ENCODE measurements around the gene KCNIP4. TPM values are rescaled to one million over a fixed set of nuclear protein-coding genes. Genes with fewer than 3 reads are reported as not detected.
A peak's percentile ranks its signal among the peaks of the same experiment; 100 is the strongest.

KCNIP4 gene
- total and polyA plus RNA-seq, 12 donors = 0.44 to 4.1 (median 1.6) TPM

GRCh38 chr4:21722157-21722839 is 226.3 kb downstream of the KCNIP4 start:
- 85 to 89% (median 88%) methylated on average over 6 of the region's 6 CpGs for WGBS, 4 donors
- no peaks in the 10 kb centered on the region for H3K9me3 ChIP-seq (replicated peaks in 1 of 3)

GRCh38 chr4:21716531-21716930 is 232.0 kb downstream of the KCNIP4 start:
- 67 to 70% (median 69%) methylated on average over 6 of the region's 6 CpGs for WGBS, 4 donors
- intact Hi-C loops (cut with DNase I) = no loop called here
- no peak for TF ChIP-seq POLR2A (IDR thresholded peaks at IDR 0.05)
- no peak for TF ChIP-seq CTCF (IDR thresholded peaks at IDR 0.05)
- Histone ChIP-seq H3K36me3 (replicated peaks in 1 of 2) (no peaks in the 10 kb centered on the region), H3K27me3 (no peaks in the 10 kb centered on the region), H3K4me3 (no peak overlapping the region), H3K27ac (no peak overlapping the region), H3K9me3 (replicated peaks in 1 of 3) (no peaks in the 10 kb centered on the region), H3K4me1 (replicated peaks in 1 of 2) (no peaks in the 10 kb centered on the region)
- no peak for DNase-seq

More at GRCh38 chr4:21722157-21722839, 226.3 kb downstream of the KCNIP4 start:
- no peak for DNase-seq
- intact Hi-C loops (cut with DNase I) = no loop called here
- Histone ChIP-seq H3K4me3 (no peak overlapping the region), H3K27me3 (no peaks in the 10 kb centered on the region), H3K4me1 (replicated peaks in 1 of 2) (no peaks in the 10 kb centered on the region), H3K36me3 (replicated peaks in 1 of 2) (no peaks in the 10 kb centered on the region), H3K27ac (no peak overlapping the region)
- TF ChIP-seq CTCF (IDR thresholded peaks at IDR 0.05) (no peak), POLR2A (IDR thresholded peaks at IDR 0.05) (no peak)

GRCh38 chr4:21710179-21710835 is 238.3 kb downstream of the KCNIP4 start:
- intact Hi-C loops (cut with DNase I) = no loop called here
- no peaks in the 10 kb centered on the region for H3K36me3 ChIP-seq (replicated peaks in 1 of 2)
- peaks cover 8 to 10% of the 10 kb centered on the region in 2 donors for H3K4me1 ChIP-seq (replicated peaks in 1 of 2)
- TF ChIP-seq POLR2A (IDR thresholded peaks at IDR 0.05) (no peak), CTCF (IDR thresholded peaks at IDR 0.05) (no peak)
- H3K27ac ChIP-seq = peak overlapping the region in 1 of 5 donors; percentile 33
- no peaks in the 10 kb centered on the region for H3K9me3 ChIP-seq (replicated peaks in 1 of 3)
- 58 to 63% (median 60%) methylated on average over 6 of the region's 6 CpGs for WGBS, 4 donors
- no peak overlapping the region for H3K4me3 ChIP-seq
- H3K27me3 ChIP-seq = no peaks in the 10 kb centered on the region
- peak; percentile 41 to 83 (median 71) for DNase-seq

- Histone ChIP-seq H3K9me3 (replicated peaks in 1 of 3) (no peaks in the 10 kb centered on the region), H3K27ac (peak overlapping the region in 1 of 5 donors; percentile 33), H3K36me3 (replicated peaks in 1 of 2) (no peaks in the 10 kb centered on the region), H3K27me3 (no peaks in the 10 kb centered on the region), H3K4me3 (no peak overlapping the region), H3K4me1 (replicated peaks in 1 of 2) (peaks cover 8 to 10% of the 10 kb centered on the region in 2 donors)
- intact Hi-C loops (cut with DNase I) = no loop called here
- TF ChIP-seq CTCF (IDR thresholded peaks at IDR 0.05) = no peak
- no peak for DNase-seq
Measured at GRCh38 chr4:21709761-21710160, 238.8 kb downstream of the KCNIP4 start.
